Stimulated activated CD8-positive, alpha-beta memory T cell treated with anti-CD3 and anti-CD28 coated beads, Interleukin-12 subunit alpha, Interleukin-12 subunit beta, amount 100 ng/mL, for 24 hours (primary cell): ENCODE measurements around the gene ZNF345.

Experiments used
- DNase-seq: peaks from one replicate; pipeline ENCODE4 v3.0.0-alpha.2; 2020; ENCODE audit errors: extremely low read depth

The ZNF345 gene

GRCh38 chr19:36916991-36917390, 66.3 kb downstream of the ZNF345 start:
- no peak for DNase-seq

GRCh38 chr19:36918090-36918489, 67.4 kb downstream of the ZNF345 start:
- no peak for DNase-seq
